Measurements from ENCODE around the gene HOXB4.
A peak's percentile ranks its signal among the peaks of the same experiment; 100 is the strongest.

Gene HOXB4

GRCh38 chr17:48553826-48554225 is 24.3 kb downstream of the HOXB4 start:
- CTCF ChIA-PET = no interaction called here
- peaks cover 76% of the 10 kb centered on the region for H3K27me3 Mint-ChIP-seq
- H3K27ac Mint-ChIP-seq = no peak overlapping the region
- no peaks in the 10 kb centered on the region for H3K9me3 Mint-ChIP-seq
- no peak for DNase-seq
- peaks cover 17% of the 10 kb centered on the region for H3K4me1 Mint-ChIP-seq
- no peak overlapping the region for H3K4me3 Mint-ChIP-seq
- H3K36me3 Mint-ChIP-seq = peaks cover 15% of the 10 kb centered on the region

- CTCF ChIA-PET = no interaction called here
- peaks cover 24% of the 10 kb centered on the region for H3K4me1 Mint-ChIP-seq
- H3K27ac Mint-ChIP-seq = no peak overlapping the region
- peaks cover 15% of the 10 kb centered on the region for H3K36me3 Mint-ChIP-seq
- H3K4me3 Mint-ChIP-seq = no peak overlapping the region
- DNase-seq = no peak
- no peaks in the 10 kb centered on the region for H3K9me3 Mint-ChIP-seq
- peaks cover 69% of the 10 kb centered on the region for H3K27me3 Mint-ChIP-seq
Measured at GRCh38 chr17:48553190-48553547, 25.0 kb downstream of the HOXB4 start.

- CTCF ChIA-PET = no interaction called here
- no peak overlapping the region for H3K27ac Mint-ChIP-seq
- H3K4me3 Mint-ChIP-seq = no peak overlapping the region
Measured at GRCh38 chr17:48552466-48553189, 25.5 kb downstream of the HOXB4 start.

GRCh38 chr17:48551596-48552465 is 26.3 kb downstream of the HOXB4 start:
- no peak for DNase-seq
- Mint-ChIP-seq H3K9me3 (no peaks in the 10 kb centered on the region), H3K27ac (no peak overlapping the region), H3K27me3 (peaks cover 65% of the 10 kb centered on the region), H3K36me3 (peaks cover 15% of the 10 kb centered on the region), H3K4me1 (peaks cover 37% of the 10 kb centered on the region), H3K4me3 (no peak overlapping the region)
- CTCF ChIA-PET = no interaction called here

More at GRCh38 chr17:48552466-48553189, 25.5 kb downstream of the HOXB4 start:
- no peak for DNase-seq
- H3K27me3 Mint-ChIP-seq = peaks cover 68% of the 10 kb centered on the region
- H3K4me1 Mint-ChIP-seq = peaks cover 29% of the 10 kb centered on the region
- H3K9me3 Mint-ChIP-seq = no peaks in the 10 kb centered on the region
- peaks cover 15% of the 10 kb centered on the region for H3K36me3 Mint-ChIP-seq

- Mint-ChIP-seq H3K4me3 (no peak overlapping the region), H3K27ac (no peak overlapping the region), H3K4me1 (peaks cover 44% of the 10 kb centered on the region), H3K27me3 (peaks cover 65% of the 10 kb centered on the region), H3K9me3 (no peaks in the 10 kb centered on the region), H3K36me3 (peaks cover 10% of the 10 kb centered on the region)
- CTCF ChIA-PET = no interaction called here
- DNase-seq = no peak
Measured at GRCh38 chr17:48551214-48551555, 27.0 kb downstream of the HOXB4 start.

GRCh38 chr17:48550502-48551213 is 27.5 kb downstream of the HOXB4 start:
- peaks cover 10% of the 10 kb centered on the region for H3K36me3 Mint-ChIP-seq
- H3K9me3 Mint-ChIP-seq = no peaks in the 10 kb centered on the region
- H3K27ac Mint-ChIP-seq = no peak overlapping the region
- no peak overlapping the region for H3K4me3 Mint-ChIP-seq
- H3K4me1 Mint-ChIP-seq = peaks cover 45% of the 10 kb centered on the region
- peaks cover 65% of the 10 kb centered on the region for H3K27me3 Mint-ChIP-seq
- CTCF ChIA-PET = interaction anchor here (0.7 kb wide), 1 partner anchor 45 kb away, joined by 3 read pairs; no protein-coding TSS in a partner anchor
- DNase-seq = no peak

GRCh38 chr17:48549914-48550501 is 28.1 kb downstream of the HOXB4 start:
- CTCF ChIA-PET = interaction anchor here (0.7 kb wide), 1 partner anchor 44 kb away, joined by 3 read pairs; no protein-coding TSS in a partner anchor
- Mint-ChIP-seq H3K9me3 (no peaks in the 10 kb centered on the region), H3K27me3 (peaks cover 65% of the 10 kb centered on the region), H3K4me1 (peaks cover 47% of the 10 kb centered on the region), H3K36me3 (peaks cover 7% of the 10 kb centered on the region), H3K27ac (no peak overlapping the region), H3K4me3 (no peak overlapping the region)
- DNase-seq = no peak

- no peak overlapping the region for H3K27ac Mint-ChIP-seq
- no peak overlapping the region for H3K4me3 Mint-ChIP-seq
- H3K36me3 Mint-ChIP-seq = peaks cover 6% of the 10 kb centered on the region
- DNase-seq = no peak
- H3K4me1 Mint-ChIP-seq = peaks cover 48% of the 10 kb centered on the region
- CTCF ChIA-PET = interaction anchor here (0.9 kb wide), 1 partner anchor 58 kb away, joined by 4 read pairs; no protein-coding TSS in a partner anchor
- no peaks in the 10 kb centered on the region for H3K9me3 Mint-ChIP-seq
- peaks cover 65% of the 10 kb centered on the region for H3K27me3 Mint-ChIP-seq
Measured at GRCh38 chr17:48549281-48549630, 28.9 kb downstream of the HOXB4 start.

- H3K36me3 Mint-ChIP-seq = peaks cover 7% of the 10 kb centered on the region
- no peak for DNase-seq
- no peaks in the 10 kb centered on the region for H3K9me3 Mint-ChIP-seq
- CTCF ChIA-PET = interaction anchor here (0.9 to 1.1 kb wide), 2 partner anchors 56 to 57 kb away, joined by 4 to 5 read pairs; no protein-coding TSS in a partner anchor
- peak overlapping the region; percentile 100 for H3K4me3 Mint-ChIP-seq
- peaks cover 65% of the 10 kb centered on the region for H3K27me3 Mint-ChIP-seq
- peaks cover 50% of the 10 kb centered on the region for H3K4me1 Mint-ChIP-seq
- peak overlapping the region; percentile 90 for H3K27ac Mint-ChIP-seq
Measured at GRCh38 chr17:48548523-48549280, 29.4 kb downstream of the HOXB4 start.

GRCh38 chr17:48547808-48548522 is 30.2 kb downstream of the HOXB4 start:
- H3K9me3 Mint-ChIP-seq = no peaks in the 10 kb centered on the region
- H3K4me3 Mint-ChIP-seq = peak overlapping the region; percentile 100
- H3K27ac Mint-ChIP-seq = peak overlapping the region; percentile 90
- peaks cover 51% of the 10 kb centered on the region for H3K4me1 Mint-ChIP-seq
- peaks cover 8% of the 10 kb centered on the region for H3K36me3 Mint-ChIP-seq
- H3K27me3 Mint-ChIP-seq = peaks cover 64% of the 10 kb centered on the region
- DNase-seq = peak; percentile 71
- CTCF ChIA-PET = interaction anchor here (0.6 to 2.1 kb wide), 4 partner anchors 15 to 56 kb away, joined by 3 to 11 read pairs (median 4); no protein-coding TSS in a partner anchor

- peak; percentile 28 for DNase-seq
- no peaks in the 10 kb centered on the region for H3K9me3 Mint-ChIP-seq
- H3K4me3 Mint-ChIP-seq = peak overlapping the region; percentile 100
- peaks cover 67% of the 10 kb centered on the region for H3K27me3 Mint-ChIP-seq
- CTCF ChIA-PET = interaction anchor here (0.6 to 2.1 kb wide), 3 partner anchors 14 to 55 kb away, joined by 3 to 11 read pairs (median 3); no protein-coding TSS in a partner anchor
- H3K27ac Mint-ChIP-seq = peak overlapping the region; percentile 90
- H3K36me3 Mint-ChIP-seq = peaks cover 11% of the 10 kb centered on the region
- H3K4me1 Mint-ChIP-seq = peaks cover 56% of the 10 kb centered on the region
Measured at GRCh38 chr17:48546924-48547807, 31.0 kb downstream of the HOXB4 start.
